ENCODE measurements around the gene STON2. TPM values are rescaled to one million over a fixed set of nuclear protein-coding genes. Genes with fewer than 3 reads are reported as not detected.

STON2 gene
- total and polyA plus RNA-seq, 2 of the 8 experiments (the other 6 are each of a cell fraction or from before 2014, with no cell fraction given) = 8.9 to 50.0 TPM

DNA sequence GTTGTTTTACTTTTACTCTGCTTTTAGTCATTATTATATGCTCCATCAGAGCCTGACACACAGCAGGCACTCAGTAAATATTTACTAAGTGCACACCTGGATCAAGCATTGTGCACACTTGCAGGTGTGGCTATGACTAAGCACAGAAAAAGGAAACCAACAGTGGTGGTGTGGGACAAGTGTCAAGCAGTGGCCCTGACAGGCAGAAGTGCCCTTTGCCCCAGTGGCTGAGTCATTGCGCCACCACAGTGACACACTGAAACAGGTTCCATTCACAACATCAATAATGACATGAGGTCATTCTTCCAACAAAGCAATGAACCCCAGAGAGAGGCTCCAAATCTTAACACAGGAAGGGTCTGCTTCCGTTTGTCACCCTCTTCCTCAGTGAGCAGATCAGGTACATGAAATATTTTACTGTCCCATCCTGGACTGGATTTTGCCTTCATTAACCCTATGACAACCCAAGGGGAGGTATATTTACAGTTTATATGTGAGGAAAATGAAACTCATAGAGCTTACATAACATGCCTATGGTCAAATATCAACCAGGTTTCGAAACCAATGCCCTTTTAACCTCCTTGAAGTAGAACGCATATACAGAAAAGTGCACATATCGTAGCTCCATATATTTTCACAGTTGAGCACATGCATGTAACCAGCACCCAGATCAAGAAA lies 96.7 kb downstream of the STON2 start:
- POLR2A ChIA-PET (ENCODE audit: partially characterized antibody) = no interaction called here
- Histone ChIP-seq H2AK5ac (ENCODE audit: low read depth, low read length) (no peak overlapping the region), H4K91ac (replicated peaks; ENCODE audit: insufficient read length, low read length) (no peak overlapping the region), H3K9ac (replicated peaks in 1 of 4; ENCODE audit: extremely low read depth in 1 of 4, low read depth in 3 of 4, low read length in 3 of 4) (no peak overlapping the region), H2BK120ac (replicated peaks; ENCODE audit: low read depth, low read length) (no peak overlapping the region), H3K18ac (ENCODE audit: extremely low read depth, low read length) (no peak overlapping the region), H2BK12ac (ENCODE audit: low read depth, low read length) (no peak overlapping the region), H3K4me3 (ENCODE audit: extremely low read depth in 1 of 4, insufficient read depth in 2 of 4, low read depth in 3 of 4, low read length in 4 of 4) (no peak overlapping the region), H2AFZ (ENCODE audit: low read length) (no peak overlapping the region), H3K27ac (ENCODE audit: low read depth, low read length) (no peak overlapping the region), H2BK20ac (ENCODE audit: low read length) (no peak overlapping the region), H3K4me1 (replicated peaks in 1 of 4; ENCODE audit: control insufficient read depth in 3 of 4, insufficient read depth in 4 of 4, low read length in 3 of 4) (peaks cover 0 to 7% (median 2%) of the 10 kb centered on the region in 4 experiments; a peak in 3 of 7 replicates), H4K8ac (ENCODE audit: extremely low read depth, insufficient read depth, low read length) (no peak overlapping the region), H3K27me3 (replicated peaks in 1 of 4; ENCODE audit: control insufficient read depth in 3 of 4, extremely low read depth in 1 of 4, insufficient read depth in 3 of 4, low read length in 3 of 4) (peaks cover 0 to 3% (median 0%) of the 10 kb centered on the region in 4 experiments; a peak in 1 of 7 replicates), H3K56ac (replicated peaks; ENCODE audit: insufficient read length, low read depth, low read length) (no peak overlapping the region), H3K14ac (ENCODE audit: insufficient read length) (no peak overlapping the region), H3K23me2 (ENCODE audit: low read depth, low read length) (no peaks in the 10 kb centered on the region; the same call in 1 of the 2 replicates), H3K23ac (ENCODE audit: insufficient read length) (no peak overlapping the region), H4K20me1 (replicated peaks in 1 of 2; ENCODE audit: control insufficient read depth in 1 of 2, insufficient read depth in 2 of 2, low read length in 2 of 2) (no peaks in the 10 kb centered on the region), H3K9me3 (ENCODE audit: insufficient read depth in 2 of 2, low read depth in 1 of 2, low read length in 1 of 2) (no peaks in the 10 kb centered on the region), H3K36me3 (ENCODE audit: control insufficient read depth in 2 of 4, insufficient read depth in 4 of 4, low read length in 3 of 4) (no peaks in the 10 kb centered on the region), H3K79me2 (ENCODE audit: control insufficient read depth in 1 of 2, insufficient read depth in 2 of 2, low read length in 2 of 2) (0 out of 4 replicates have a peak, but pooled peaks cover 0 to 7% of the 10 kb centered on the region in 2 experiments), H3K79me1 (ENCODE audit: low read depth, low read length) (no peaks in the 10 kb centered on the region), H3K4me2 (ENCODE audit: insufficient read depth in 1 of 2, low read depth in 2 of 2, low read length in 2 of 2) (no peak overlapping the region), H3K4ac (replicated peaks; ENCODE audit: insufficient read length, low read depth, low read length) (no peak overlapping the region), H2BK15ac (ENCODE audit: low read length) (no peak overlapping the region), H2BK5ac (ENCODE audit: low read depth, low read length) (no peak overlapping the region), H4K5ac (ENCODE audit: insufficient read length, low read depth, low read length) (no peak overlapping the region)
- DNase-seq (ENCODE audit: low read depth in 1 of 2, low spot score in 2 of 2) = no peak
- 90% methylated on average over 5 of the region's 5 CpGs; no CpG with 5 or more reads in 1 of the 2 experiments for WGBS, 2 experiments (ENCODE audit: extremely low coverage in 1 of 2, insufficient coverage in 1 of 2, insufficient read length in 1 of 2, insufficient replicate concordance in 2 of 2, low coverage in 1 of 2, low lambda C conversion rate in 2 of 2, missing lambda C conversion rate in 1 of 2)
- FAIRE-seq = no peak
- CTCF ChIA-PET (ENCODE audit: partially characterized antibody) = interaction anchor here (0.6 to 3.7 kb wide), 11 partner anchors 12 to 1386 kb away, joined by 3 to 17 read pairs (median 3); no protein-coding TSS in a partner anchor
- TF ChIP-seq POLR2A (IDR thresholded peaks at IDR 0.05; ENCODE audit: control extremely low read depth in 1 of 2, low read depth in 2 of 2, low read length in 2 of 2) = no peak
- TF ChIP-seq TAF1 (IDR thresholded peaks at IDR 0.05; ENCODE audit: low read depth, low read length) = no peak
- TF ChIP-seq, protein P1, sequence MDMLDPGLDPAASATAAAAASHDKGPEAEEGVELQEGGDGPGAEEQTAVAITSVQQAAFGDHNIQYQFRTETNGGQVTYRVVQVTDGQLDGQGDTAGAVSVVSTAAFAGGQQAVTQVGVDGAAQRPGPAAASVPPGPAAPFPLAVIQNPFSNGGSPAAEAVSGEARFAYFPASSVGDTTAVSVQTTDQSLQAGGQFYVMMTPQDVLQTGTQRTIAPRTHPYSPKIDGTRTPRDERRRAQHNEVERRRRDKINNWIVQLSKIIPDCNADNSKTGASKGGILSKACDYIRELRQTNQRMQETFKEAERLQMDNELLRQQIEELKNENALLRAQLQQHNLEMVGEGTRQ (IDR thresholded peaks at IDR 0.05; ENCODE audit: low read length) = no peak
- TF ChIP-seq, protein P2, sequence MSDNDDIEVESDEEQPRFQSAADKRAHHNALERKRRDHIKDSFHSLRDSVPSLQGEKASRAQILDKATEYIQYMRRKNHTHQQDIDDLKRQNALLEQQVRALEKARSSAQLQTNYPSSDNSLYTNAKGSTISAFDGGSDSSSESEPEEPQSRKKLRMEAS (IDR thresholded peaks at IDR 0.05) = no peak
- no peak for TF ChIP-seq CREB1 (IDR thresholded peaks at IDR 0.05)
- TF ChIP-seq JUN (IDR thresholded peaks at IDR 0.05; ENCODE audit: low read depth, low read length) = no peak
- TF ChIP-seq TCF12 (IDR thresholded peaks at IDR 0.05; ENCODE audit: low read depth, low read length) = no peak
- no peak for TF ChIP-seq MAFK (IDR thresholded peaks at IDR 0.05; ENCODE audit: low read depth, low read length)
- no peak for TF ChIP-seq SUZ12 (IDR thresholded peaks at IDR 0.05; ENCODE audit: low read length)
- TF ChIP-seq TBP (IDR thresholded peaks at IDR 0.05; ENCODE audit: low read depth, low read length) = no peak
- TF ChIP-seq POU5F1 (IDR thresholded peaks at IDR 0.05; ENCODE audit: low read depth, low read length) = no peak
- TF ChIP-seq CHD1 (IDR thresholded peaks at IDR 0.05; ENCODE audit: low read depth, low read length) = no peak
- TF ChIP-seq EGR1 (IDR thresholded peaks at IDR 0.05; ENCODE audit: borderline replicate concordance, low read depth, low read length) = no peak
- TF ChIP-seq BRCA1 (IDR thresholded peaks at IDR 0.05; ENCODE audit: low read depth, low read length) = no peak

Data from H1 (cell line).